Measurements from ENCODE around the gene RAB22A. TPM values are rescaled to one million over a fixed set of nuclear protein-coding genes. Genes with fewer than 3 reads are reported as not detected.
"Not testable (repeated sequence)": the region's sequence is repeated elsewhere in the genome, so short reads cannot be mapped to it uniquely, and the experiment has no call there.

Gene RAB22A
- total RNA-seq, 1 donor from 2014 or later, result 17.9 TPM

GRCh38 chr20:58407201-58407873 lies 97.8 kb downstream of the RAB22A start:
- Mint-ChIP-seq H3K36me3 (ENCODE audit: insufficient read depth) (peaks cover 2% of the 10 kb centered on the region), H3K27ac (no peak overlapping the region), H3K4me1 (ENCODE audit: low read depth) (peaks cover 14% of the 10 kb centered on the region), H3K9me3 (ENCODE audit: low read depth) (no peaks in the 10 kb centered on the region), H3K27me3 (no peaks in the 10 kb centered on the region), H3K4me3 (ENCODE audit: low read depth) (no peak overlapping the region)
- no peak for TF ChIP-seq CTCF (IDR thresholded peaks at IDR 0.05; ENCODE audit: unreplicated experiment)
- no peak for DNase-seq (ENCODE audit: low spot score, unreplicated experiment)

- H3K9me3 Mint-ChIP-seq (ENCODE audit: low read depth), result no peaks in the 10 kb centered on the region
Observed at GRCh38 chr20:58407966-58408557, 98.5 kb downstream of the RAB22A start.

GRCh38 chr20:58408603-58409246 lies 99.2 kb downstream of the RAB22A start:
- Mint-ChIP-seq H3K36me3 (ENCODE audit: insufficient read depth) (peaks cover 4% of the 10 kb centered on the region), H3K27me3 (no peaks in the 10 kb centered on the region), H3K4me1 (ENCODE audit: low read depth) (peaks cover 14% of the 10 kb centered on the region), H3K4me3 (ENCODE audit: low read depth) (no peak overlapping the region), H3K9me3 (ENCODE audit: low read depth) (no peaks in the 10 kb centered on the region), H3K27ac (peak overlapping the region; percentile 8)
- TF ChIP-seq CTCF (IDR thresholded peaks at IDR 0.05; ENCODE audit: unreplicated experiment), result no peak
- no peak for DNase-seq (ENCODE audit: low spot score, unreplicated experiment)

More at GRCh38 chr20:58407966-58408557, 98.5 kb downstream of the RAB22A start:
- Mint-ChIP-seq H3K4me3 (ENCODE audit: low read depth) (no peak overlapping the region), H3K36me3 (ENCODE audit: insufficient read depth) (peaks cover 4% of the 10 kb centered on the region), H3K27me3 (no peaks in the 10 kb centered on the region), H3K27ac (no peak overlapping the region), H3K4me1 (ENCODE audit: low read depth) (peaks cover 14% of the 10 kb centered on the region)
- DNase-seq (ENCODE audit: low spot score, unreplicated experiment), result no peak
- TF ChIP-seq CTCF (IDR thresholded peaks at IDR 0.05; ENCODE audit: unreplicated experiment), result no peak

- H3K4me3 Mint-ChIP-seq (ENCODE audit: low read depth); DNase-seq (ENCODE audit: low spot score, unreplicated experiment); H3K27me3 Mint-ChIP-seq; H3K9me3 Mint-ChIP-seq (ENCODE audit: low read depth); H3K27ac Mint-ChIP-seq: not testable (repeated sequence)
- peaks cover 10% of the 10 kb centered on the region for H3K4me1 Mint-ChIP-seq (ENCODE audit: low read depth)
- H3K36me3 Mint-ChIP-seq (ENCODE audit: insufficient read depth), result peaks cover 13% of the 10 kb centered on the region
Observed at GRCh38 chr20:58414216-58414615, 104.7 kb downstream of the RAB22A start.

GRCh38 chr20:58414786-58415185 lies 105.3 kb downstream of the RAB22A start:
- DNase-seq (ENCODE audit: low spot score, unreplicated experiment); H3K27me3 Mint-ChIP-seq; H3K4me3 Mint-ChIP-seq (ENCODE audit: low read depth); H3K9me3 Mint-ChIP-seq (ENCODE audit: low read depth): not testable (repeated sequence)
- Mint-ChIP-seq H3K36me3 (ENCODE audit: insufficient read depth) (peaks cover 18% of the 10 kb centered on the region), H3K27ac (peak overlapping the region; percentile 69), H3K4me1 (ENCODE audit: low read depth) (peaks cover 10% of the 10 kb centered on the region)

GRCh38 chr20:58416057-58416456 lies 106.5 kb downstream of the RAB22A start:
- TF ChIP-seq CTCF (IDR thresholded peaks at IDR 0.05; ENCODE audit: unreplicated experiment), result no peak
- no peak overlapping the region for H3K27ac Mint-ChIP-seq

More at GRCh38 chr20:58416057-58416456, 106.5 kb downstream of the RAB22A start:
- H3K36me3 Mint-ChIP-seq (ENCODE audit: insufficient read depth), result peaks cover 28% of the 10 kb centered on the region
- no peaks in the 10 kb centered on the region for H3K9me3 Mint-ChIP-seq (ENCODE audit: low read depth)
- no peaks in the 10 kb centered on the region for H3K27me3 Mint-ChIP-seq
- peaks cover 14% of the 10 kb centered on the region for H3K4me1 Mint-ChIP-seq (ENCODE audit: low read depth)
- DNase-seq (ENCODE audit: low spot score, unreplicated experiment), result no peak
- H3K4me3 Mint-ChIP-seq (ENCODE audit: low read depth), result no peak overlapping the region
